GM21515 (cell line): ENCODE results near the gene SCRN1.
"Not testable (repeated sequence)": the region's sequence is repeated elsewhere in the genome, so short reads cannot be mapped to it uniquely, and the experiment has no call there.

Source experiments
- ATAC-seq: cut with Tn5 transposase; IDR thresholded peaks from one replicate; pipeline ENCODE4 v1.9.1; 2021; ENCODE audit not compliant: unreplicated experiment

Gene SCRN1

DNA sequence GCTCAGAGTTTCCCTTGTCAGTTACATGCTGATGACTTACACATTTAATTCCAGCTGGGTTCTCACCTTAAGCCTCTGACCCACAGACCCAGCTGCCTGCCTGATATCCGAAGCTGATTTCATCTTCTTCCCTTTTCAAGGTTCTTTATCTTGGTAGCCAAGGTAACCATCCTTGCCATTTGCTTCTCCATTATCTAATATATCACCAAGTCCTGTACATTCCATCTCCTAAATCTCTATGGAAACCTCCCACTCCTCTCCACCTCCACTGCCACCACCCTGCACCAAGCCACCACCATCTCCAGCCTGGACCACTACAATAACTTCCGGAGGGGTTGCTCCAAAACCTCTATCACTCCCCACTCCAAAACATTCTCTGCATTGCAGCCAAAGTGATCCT lies 19.9 kb downstream of the SCRN1 start:
- ATAC-seq = no peak

DNA sequence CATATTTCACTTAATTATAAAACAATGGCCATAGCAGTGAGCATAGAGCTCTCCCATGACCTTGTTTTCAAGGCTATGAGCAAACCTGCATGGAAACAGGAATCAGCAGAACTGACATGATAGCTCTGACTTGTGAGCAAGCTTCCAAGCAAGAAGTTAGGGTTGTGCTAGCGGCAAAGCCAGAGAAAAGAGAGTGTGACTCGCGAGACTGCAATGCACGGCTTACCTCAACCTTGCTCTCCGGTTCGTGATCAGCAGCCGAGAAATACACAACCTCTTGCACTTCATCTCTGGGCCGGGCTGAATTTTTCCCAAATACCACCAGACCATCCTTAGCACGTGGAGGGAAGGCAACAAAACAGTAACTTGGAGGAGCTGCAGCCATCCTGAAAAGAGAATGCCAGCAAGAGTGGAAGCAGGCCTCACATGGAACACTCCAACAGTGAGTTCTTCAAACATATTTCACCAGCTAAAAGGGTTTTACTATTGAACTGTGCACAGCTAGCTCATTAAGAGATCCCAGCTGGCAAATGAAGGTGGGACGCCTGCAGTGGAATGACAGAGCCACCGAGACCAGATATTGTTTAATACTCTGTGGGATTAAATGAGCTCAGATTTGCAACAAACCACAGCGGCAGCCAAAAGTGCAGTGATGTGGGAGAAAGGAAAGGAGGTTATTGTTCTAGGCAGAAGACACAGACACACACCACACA lies 20.8 kb downstream of the SCRN1 start:
- ATAC-seq = no peak

DNA sequence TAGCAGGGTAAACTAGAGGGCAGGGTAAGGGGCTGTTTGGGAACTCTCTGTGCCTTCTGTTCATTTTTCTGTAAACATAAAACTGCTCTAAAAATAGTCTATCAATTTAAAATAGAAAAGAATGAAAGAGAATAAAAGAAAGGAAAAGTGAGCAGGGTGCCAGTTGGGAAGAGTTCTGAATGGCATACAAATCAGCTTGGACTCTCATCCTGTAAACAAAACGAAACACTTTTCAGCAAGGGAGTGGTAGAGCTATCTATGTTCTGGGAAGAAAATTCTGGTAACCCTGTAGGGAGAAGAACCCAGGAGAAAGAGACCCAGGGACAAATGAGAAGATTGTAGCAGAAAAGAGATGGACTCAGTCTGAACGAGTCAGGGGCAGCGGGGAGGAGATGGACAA lies 24.6 kb downstream of the SCRN1 start:
- no peak for ATAC-seq

DNA sequence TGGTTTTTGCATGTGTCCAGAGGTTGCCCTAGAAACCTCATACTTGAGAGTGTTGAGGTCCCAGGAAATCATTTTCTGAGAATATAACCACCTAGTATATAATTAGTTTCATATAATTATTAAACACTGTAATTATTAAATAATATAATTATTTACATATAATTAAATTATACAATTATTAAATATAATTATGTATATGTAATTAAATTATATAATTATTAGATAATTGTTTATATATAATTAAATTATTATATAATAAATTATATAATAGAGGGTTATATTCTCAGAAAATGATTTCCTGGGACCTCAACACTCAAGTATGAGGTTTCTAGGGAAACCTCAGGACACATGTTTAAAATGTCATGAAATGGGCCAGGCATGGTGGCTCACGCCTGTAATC lies 27.6 kb downstream of the SCRN1 start:
- ATAC-seq = no peak

DNA sequence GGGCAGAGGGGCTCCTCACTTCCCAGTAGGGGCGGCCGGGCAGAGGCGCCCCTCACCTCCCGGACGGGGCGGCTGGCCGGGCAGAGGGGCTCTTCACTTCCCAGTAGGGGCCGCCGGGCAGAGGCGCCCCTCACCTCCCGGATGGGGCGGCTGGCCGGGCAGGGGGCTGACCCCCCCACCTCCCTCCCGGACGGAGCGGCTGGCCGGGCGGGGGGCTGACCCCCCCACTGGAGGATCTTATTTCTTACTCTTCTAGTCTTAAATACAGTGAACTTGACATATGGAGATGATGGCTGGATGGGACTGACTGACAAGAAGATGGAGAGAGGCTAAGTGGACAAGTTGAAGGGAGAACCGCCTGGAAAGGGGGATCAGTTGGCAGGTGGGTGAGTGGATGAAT lies 28.0 kb downstream of the SCRN1 start:
- ATAC-seq = not testable (repeated sequence)

DNA sequence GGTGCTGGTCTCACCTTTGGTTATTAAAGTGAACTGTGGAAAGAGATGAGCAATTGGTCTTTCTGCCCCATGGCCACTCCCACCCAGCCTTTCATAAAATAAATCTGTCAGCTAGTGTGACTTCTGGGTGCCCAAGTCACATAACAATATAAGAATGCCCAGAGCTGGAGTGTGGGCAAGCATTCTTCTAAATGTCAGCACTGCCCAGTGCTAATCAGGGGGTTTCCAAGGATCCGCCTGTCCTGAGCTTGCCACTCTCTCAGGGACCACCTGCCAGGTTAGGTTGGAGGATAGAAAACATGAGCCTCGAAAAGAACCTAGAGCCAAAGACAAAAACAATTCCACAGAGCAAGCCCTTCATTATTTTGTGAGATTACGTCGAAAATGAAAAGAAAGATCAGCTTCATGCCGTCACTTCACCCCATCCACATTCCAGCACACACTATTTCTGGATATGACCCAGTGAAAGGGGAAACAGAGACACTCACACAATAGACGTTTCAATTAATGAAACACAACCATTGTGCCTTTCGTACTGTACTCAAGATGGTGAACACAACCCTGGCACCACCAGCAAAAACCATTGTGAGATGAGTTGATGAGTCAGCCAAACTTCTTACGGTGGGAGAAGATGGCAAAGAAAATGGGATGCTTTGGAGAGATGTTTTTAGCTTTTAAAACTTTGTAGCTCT lies 30.8 kb downstream of the SCRN1 start:
- no peak for ATAC-seq

DNA sequence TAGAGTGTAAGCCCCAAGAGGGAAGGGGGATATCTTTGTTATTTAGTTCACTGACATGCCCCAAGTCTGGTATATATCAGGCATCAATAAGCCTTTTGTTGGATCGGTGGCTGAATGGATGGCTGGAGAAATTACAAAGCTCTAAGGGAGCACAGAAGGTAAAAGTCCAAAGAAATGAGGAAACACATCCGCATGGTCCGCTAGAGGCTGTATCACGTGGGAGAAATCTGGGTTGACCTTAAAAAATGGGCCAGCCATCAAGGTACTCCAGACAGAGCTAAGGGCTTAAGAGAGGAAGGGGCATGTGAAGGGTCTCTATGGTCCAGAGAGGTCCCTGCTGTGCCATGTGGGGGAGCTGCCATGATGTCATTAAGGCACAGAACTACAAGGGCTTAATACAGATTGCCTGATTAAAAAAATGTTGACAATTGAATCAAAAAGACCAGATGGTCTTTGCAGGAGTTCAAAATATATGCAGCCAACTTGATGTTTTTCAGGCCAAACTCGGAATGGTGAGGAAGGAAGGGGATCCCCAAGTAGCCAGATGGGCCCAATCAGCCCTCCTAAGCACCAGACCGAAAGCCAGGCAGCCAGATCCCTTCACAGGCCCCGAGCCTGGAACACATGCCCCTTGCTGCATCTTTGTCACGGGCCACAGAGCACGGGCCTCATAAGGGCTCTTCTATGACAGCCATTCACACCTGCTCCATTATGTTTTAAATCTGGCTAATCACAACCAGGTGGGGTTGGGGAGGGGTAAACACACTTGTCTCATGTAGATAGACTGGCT lies 31.9 kb downstream of the SCRN1 start:
- no peak for ATAC-seq

DNA sequence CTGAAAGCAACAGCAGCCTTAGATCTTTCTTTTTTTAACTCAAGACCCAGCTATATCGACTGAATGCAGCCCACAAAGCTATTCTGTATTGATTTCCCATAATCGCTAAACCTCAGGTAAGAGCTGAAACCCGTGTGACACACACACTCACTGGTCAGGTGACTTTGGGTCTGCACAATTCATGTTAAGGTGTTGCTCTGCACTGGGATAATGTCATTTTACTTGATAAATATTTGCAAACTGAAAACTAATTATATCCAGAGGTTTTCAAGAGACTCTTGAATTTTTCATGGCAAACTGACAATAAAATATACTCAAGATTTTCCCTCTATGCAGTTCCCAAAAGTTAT lies 33.1 kb downstream of the SCRN1 start:
- ATAC-seq = peak; percentile 22

DNA sequence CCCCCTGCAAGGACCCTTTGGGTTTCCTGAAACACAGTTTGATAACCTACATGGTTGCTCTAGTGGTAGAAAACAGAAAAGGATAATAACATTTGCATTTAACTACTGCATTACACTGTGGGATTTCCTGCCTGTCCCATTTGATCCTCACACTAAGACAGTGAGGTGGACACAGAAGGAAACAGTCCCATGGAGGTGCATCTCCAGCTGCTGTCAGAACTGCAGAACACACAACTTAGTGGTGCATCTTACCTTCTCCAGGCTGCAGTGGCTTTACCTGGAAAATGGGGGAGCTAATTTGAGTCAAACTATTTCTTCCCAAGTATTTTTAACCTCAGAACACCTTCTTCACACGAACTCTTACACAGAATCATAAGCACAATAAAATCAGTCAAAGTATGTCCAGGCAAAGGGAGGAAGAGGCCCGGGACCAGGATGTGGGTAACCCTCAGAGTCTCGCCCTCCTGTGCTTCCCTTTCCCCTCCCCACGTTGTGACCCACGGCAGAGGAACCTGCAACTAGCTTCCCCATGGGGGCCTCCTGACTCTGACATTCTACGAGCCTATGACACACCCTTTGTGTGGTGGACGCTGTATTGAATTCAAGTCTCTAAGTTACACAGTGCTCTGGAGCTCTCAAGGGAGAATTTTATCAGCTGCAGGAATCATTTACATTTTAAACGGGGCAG lies 33.7 kb downstream of the SCRN1 start:
- peak; percentile 90 for ATAC-seq

DNA sequence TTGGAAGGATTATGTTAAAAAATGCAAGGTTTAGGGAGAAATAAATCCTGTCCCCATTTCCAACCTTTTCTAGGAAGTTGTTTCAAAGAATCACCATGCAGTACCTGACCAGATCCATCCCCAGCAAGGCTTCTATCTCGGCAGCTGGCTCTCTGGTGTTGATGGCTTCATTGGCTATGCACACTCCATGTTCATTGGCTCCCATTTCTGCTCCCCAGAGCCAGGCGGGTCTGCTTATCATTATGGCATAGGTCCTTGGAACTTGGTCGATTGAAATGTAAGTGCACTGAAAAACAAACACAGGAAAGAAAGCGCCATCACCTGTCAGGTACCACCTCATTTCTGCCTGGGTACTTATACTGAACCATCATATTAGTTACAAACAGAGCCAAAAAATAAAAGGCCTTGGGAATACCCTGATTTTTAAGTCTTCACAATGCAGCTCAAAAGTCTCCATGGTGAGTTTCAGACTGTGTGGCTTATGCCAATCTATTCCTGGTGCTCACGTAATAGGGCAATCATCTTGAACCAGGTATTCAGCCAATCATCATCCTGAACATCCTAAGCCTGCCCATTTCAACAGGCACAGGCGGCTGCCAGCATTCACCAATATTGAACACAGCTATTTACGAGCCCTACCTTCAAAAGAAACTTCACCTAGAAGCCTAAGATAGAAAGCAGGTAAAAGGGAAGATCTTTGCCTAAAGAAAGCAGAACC lies 34.4 kb downstream of the SCRN1 start:
- ATAC-seq = no peak

DNA sequence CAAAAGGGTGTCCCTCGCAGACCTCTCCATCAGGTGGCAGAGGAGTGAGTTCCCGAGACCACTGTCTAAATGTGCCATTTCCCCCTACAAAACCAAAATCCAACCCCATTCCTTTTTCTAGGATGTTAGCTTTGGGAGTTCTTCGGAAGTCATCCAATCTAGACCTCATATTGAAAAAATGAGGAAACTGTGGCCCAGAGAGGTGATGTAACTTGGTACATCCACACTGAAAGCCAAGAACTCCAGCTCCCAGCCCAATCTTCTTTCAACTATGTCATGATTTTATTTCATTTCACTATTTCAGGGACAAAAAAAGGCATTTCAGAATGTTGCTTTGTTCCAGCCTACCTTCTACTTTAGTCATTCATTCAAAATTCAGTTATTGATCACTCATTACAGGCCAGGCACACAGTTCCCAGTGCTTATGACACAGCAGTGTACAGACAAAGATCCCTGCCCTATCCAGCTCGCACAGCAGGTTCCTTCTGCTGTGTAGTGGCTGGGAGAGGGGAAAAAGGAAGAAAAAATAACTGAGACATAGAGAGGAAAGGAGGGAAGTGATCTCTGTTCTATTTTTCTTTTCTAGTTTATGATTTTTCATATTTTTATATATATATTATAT lies 35.8 kb downstream of the SCRN1 start:
- ATAC-seq = no peak

DNA sequence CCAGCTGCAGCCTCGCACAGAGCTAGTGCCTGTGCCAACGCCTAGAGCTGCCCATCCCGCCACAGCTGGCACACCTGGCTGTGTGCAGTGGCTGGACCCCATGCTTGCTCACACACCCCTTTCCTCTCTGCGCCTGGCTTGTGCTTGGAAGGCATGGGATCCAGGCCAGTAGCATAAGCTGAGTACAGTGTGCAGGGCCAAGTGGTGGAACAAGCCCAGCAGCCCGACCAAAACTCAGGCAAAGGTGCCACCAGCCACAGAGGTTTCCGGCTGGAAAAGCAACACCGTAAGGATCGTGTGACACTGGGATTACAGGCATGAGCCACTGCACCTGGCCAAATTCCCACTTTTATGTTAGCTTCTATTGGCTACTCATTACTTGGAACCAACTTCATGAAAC lies 38.4 kb downstream of the SCRN1 start:
- ATAC-seq = no peak

DNA sequence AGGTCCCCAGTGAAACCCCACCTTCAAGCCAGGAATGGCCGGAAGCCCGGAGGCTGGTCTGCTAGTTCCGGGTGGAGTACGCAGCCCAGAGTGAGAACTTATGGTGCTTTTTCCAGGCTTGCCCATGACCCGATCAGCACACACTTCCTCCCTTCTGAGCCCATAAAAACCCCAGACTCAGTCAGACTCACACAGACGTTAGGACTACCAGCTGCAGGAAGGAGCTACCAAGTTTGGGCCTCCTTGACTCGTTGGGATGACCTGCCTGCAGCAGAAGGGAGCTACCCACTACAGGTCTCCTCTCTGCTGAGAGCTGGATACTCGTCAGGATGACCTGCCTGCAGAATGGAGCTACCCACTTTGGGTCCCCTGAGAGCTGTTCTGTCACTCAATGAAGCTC lies 39.1 kb downstream of the SCRN1 start:
- ATAC-seq = no peak

DNA sequence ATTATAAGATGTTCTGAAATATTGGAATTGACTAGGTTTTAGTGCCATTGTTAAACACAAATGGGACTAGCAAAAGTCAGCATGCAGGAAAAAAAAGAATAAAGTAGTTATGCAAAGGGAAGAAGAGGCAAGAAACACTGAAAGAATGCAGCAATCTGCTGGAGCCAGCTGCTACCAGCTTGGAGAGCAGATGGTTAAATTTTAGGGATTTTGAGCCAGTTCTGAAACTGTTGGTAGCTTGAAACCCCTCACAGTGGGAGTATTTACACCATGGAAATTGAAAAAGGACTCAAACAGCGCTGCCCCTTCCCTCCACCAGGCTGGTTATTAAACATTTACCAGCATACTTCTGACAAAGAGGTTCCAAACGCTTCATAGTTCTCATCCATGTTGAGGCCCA lies 41.0 kb downstream of the SCRN1 start:
- no peak for ATAC-seq

DNA sequence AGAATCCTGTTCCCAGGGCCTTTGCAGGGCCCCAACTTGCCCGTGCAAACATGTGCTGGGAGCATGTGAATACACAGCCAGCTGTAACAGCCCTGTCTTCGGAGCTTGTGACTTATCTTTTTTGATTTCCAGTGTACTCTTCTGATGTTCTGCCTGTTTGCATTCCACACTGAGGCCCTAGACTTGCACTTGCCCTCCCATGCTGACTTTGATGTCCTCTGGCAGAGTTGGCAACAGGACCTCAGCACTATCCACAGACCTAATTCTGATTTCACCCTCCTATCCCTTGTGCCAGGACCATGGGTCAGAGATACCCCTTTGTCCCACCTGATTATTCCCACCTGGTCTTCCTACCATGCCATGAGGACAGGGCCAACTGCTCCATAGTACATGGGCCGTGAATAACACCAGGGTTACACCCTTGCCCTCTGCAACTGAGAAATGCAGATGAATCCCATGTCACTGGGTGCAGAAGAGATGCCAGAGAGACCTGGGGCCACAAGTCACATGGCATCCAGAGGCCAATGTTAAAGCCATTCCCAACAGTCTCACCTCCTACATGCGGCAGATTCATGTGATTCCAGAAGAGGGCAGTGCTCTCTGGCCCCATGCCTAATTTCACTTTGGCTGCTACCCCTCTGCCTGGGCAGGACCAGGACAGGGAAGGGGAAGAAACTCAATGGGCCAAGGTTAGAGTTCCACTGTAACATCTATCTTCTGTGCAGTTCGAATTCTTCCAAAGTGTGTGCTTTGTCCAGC lies 43.0 kb downstream of the SCRN1 start:
- no peak for ATAC-seq

DNA sequence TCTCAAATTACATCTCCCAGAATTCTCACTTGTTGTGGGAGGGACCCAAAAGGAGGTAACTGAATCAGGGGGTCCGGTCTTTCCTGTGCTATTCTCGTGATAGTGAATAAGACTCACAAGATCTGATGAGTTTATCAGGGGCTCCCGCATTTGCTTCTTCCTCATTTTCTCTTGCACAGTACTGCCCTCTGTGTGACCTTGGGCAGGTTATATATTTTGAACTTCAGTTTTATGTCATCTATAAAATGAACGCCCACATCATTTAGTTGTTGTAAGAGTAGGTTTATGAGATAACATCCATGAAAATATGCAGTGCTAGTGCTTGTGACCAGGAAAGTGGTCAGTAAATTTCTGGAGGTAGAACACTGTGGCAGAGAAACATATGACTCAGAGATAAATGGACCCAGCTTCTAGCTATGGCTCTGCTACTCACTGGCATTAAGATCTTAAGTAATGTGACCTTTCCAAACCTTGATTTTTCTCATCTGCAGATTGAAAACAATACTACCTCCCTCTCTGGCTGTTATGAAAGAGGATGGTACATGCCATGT lies 44.3 kb downstream of the SCRN1 start:
- no peak for ATAC-seq

DNA sequence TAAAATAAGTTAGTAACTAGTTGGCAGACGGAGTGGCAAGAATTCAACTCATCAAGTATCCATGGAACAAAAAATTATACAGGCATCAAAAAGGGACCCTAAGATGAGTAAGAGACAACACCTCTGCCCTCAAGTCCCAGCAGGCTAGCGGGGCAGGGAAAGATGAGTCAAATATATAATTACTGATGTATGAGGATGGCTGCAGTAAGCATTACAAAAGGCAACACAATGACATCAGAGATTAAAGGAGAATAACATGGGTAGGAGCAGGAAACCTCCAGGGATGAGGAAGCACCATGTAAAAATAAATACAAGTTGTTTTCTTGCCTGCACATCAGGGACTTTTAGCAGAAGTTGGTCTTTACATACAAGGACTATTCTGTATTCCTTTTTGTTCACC lies 49.4 kb downstream of the SCRN1 start:
- ATAC-seq = no peak

DNA sequence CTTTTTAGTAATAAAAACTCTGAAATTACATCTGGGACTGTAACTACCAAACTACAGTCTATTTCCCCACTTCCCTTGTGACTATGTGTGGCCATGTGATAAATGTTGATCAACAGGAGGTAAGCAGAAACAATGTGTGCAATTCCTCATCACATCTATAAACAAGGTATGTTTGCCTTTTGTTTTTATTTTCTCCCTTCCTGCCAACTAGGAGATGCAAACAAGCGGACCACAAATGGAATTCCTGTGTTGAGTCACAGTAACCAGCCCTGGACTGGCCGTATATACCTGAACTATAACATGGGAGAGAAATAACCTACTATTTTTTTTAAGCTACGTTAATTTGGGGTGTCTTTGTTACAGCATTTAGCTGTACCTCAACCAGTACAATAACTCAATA lies 52.5 kb downstream of the SCRN1 start:
- ATAC-seq = no peak

DNA sequence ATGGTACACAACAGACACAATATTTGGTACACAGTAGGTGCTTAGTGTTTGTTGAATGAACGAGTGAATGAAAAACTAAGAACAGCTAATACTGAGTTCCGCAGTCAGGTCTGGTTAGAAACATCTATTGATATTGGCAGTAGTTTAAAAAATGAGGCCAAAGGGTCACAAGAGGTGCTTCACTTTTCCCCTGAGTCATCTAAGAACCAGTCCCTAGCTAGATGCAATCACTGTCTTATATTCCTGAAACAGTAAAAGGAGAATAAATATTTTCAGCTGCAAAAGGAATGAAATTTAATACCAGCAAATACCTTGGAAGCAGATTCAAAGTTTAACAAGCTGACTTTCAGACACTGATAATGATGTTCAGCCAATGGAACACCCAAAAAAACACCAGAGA lies 54.5 kb downstream of the SCRN1 start:
- no peak for ATAC-seq
